SU-DHL-6 (cell line): Measurements from ENCODE around the gene PDPR.
"Not testable (repeated sequence)": the region's sequence is repeated elsewhere in the genome, so short reads cannot be mapped to it uniquely, and the experiment has no call there.

Source experiments
- H2AFZ ChIP-seq: fragments of 200-600 bp; sonication (generic); 2 replicates; pipeline ENCODE4 v1.6.1; 2014; ENCODE audit warnings: low read depth, mild to moderate bottlenecking, moderate library complexity, mixed read lengths, antibody characterized with exemption, low read length; ENCODE audit not compliant: severe bottlenecking
- H3F3A ChIP-seq: fragments of 200-600 bp; shearing (Covaris generic); 2 replicates; pipeline ENCODE4 v1.6.0; 2016; ENCODE audit warnings: antibody characterized with exemption, mild to moderate bottlenecking; ENCODE audit not compliant: insufficient read depth
- H3K27ac ChIP-seq: fragments of 200-600 bp; sonication (generic); 2 replicates; pipeline ENCODE4 v1.5.1; 2016; ENCODE audit warnings: low read depth, mild to moderate bottlenecking, low read length, moderate library complexity, mixed read lengths
- H3K27me3 ChIP-seq: fragments of 200-600 bp; sonication (generic), shearing (Covaris generic); 2 replicates; pipeline ENCODE4 v1.6.0; 2014; ENCODE audit warnings: mild to moderate bottlenecking, low read length
- H3K36me3 ChIP-seq: fragments of 200-600 bp; sonication (generic); 2 replicates; pipeline ENCODE4 v1.6.1; 2014; ENCODE audit warnings: mild to moderate bottlenecking, low read length, mixed read lengths
- H3K4me2 ChIP-seq: fragments of 300-600, 200-600 bp; shearing (Covaris generic), sonication (generic); 2 replicates; pipeline ENCODE4 v1.6.0; 2014; ENCODE audit warnings: low read length, low read depth, mild to moderate bottlenecking; ENCODE audit not compliant: poor library complexity, severe bottlenecking
- H3K4me3 ChIP-seq: fragments of 200-600 bp; sonication (generic); 2 replicates; pipeline ENCODE4 v1.5.1; 2014; ENCODE audit warnings: antibody characterized with exemption, low read length, mild to moderate bottlenecking, mixed read lengths; ENCODE audit not compliant: insufficient read depth, poor library complexity, severe bottlenecking
- H3K79me2 ChIP-seq: fragments of 200-600 bp; sonication (generic); 2 replicates; pipeline ENCODE4 v1.6.1; 2014; ENCODE audit warnings: mild to moderate bottlenecking, low read length, moderate library complexity; ENCODE audit not compliant: insufficient read depth
- H3K9ac ChIP-seq: fragments of 200-600 bp; sonication (generic); 2 replicates; pipeline ENCODE4 v1.7.0; 2014; ENCODE audit warnings: mild to moderate bottlenecking, low read length
- H3K9me2 ChIP-seq: fragments of 200-600 bp; sonication (generic); replicated peaks from 2 replicates; pipeline ENCODE4 v1.6.1; 2014; ENCODE audit warnings: low read length; ENCODE audit not compliant: insufficient read depth
- H3K9me3 ChIP-seq: fragments of 200-600 bp; sonication (generic); 2 replicates; pipeline ENCODE4 v1.6.1; 2014; ENCODE audit warnings: low read length, mixed read lengths; ENCODE audit not compliant: insufficient read depth
- H4K20me1 ChIP-seq: fragments of 200-600 bp; sonication (generic); 2 replicates; pipeline ENCODE4 v1.6.1; 2014; ENCODE audit warnings: low read depth, mild to moderate bottlenecking, antibody characterized with exemption, low read length, moderate library complexity, mixed read lengths
- CTCF ChIP-seq: fragments of 200-600 bp; sonication (generic); IDR thresholded peaks from one replicate; pipeline ENCODE4 v1.5.1; 2017; ENCODE audit warnings: antibody characterized with exemption, mild to moderate bottlenecking, low read length, moderate library complexity; ENCODE audit not compliant: insufficient read depth, poor library complexity, severe bottlenecking
- EZH2phosphoT487 ChIP-seq: fragments of 200-600 bp; sonication (generic), shearing (Covaris generic); conservative IDR thresholded peaks from 2 replicates; pipeline ENCODE4 v1.6.1; 2018; ENCODE audit warnings: mild to moderate bottlenecking, antibody characterized with exemption, low read length, moderate library complexity, mixed read lengths

The PDPR gene

DNA sequence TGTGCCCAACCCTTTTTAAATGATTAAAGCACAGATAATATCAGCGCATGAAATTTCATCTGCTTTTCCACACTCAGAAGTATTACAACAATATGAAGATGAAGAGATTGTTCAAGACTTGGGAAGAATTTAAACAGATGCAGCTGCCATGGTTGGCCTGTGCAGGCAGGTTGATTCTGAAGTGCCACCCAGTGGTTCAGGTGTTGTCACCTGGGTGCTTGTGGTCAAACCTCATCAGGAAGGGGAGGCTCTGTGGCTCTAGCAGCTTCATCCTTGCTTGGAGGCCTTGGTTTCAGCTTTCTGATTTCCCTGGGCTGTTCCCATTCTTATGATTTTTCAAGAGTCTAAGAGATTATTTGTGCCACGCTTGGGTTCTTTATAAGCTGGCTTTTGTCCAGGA is 37.3 kb downstream of the PDPR start:
- Histone ChIP-seq H3F3A (no peaks in the 10 kb centered on the region), H4K20me1 (no peaks in the 10 kb centered on the region), H3K4me2 (no peak overlapping the region), H3K36me3 (peaks cover 12% of the 10 kb centered on the region), H3K9ac (no peak overlapping the region), H3K4me3 (no peak overlapping the region), H3K27me3 (no peaks in the 10 kb centered on the region), H2AFZ (no peak overlapping the region), H3K9me3 (no peaks in the 10 kb centered on the region), H3K9me2 (no peaks in the 10 kb centered on the region), H3K79me2 (no peaks in the 10 kb centered on the region), H3K27ac (no peak overlapping the region)
- TF ChIP-seq EZH2phosphoT487 (no peak), CTCF (no peak)

GRCh38 chr16:70151941-70152509 is 37.9 kb downstream of the PDPR start:
- TF ChIP-seq CTCF (no peak), EZH2phosphoT487 (no peak)
- H3K4me2 ChIP-seq: no peak overlapping the region
- no peaks in the 10 kb centered on the region for H3K27me3 ChIP-seq
- no peaks in the 10 kb centered on the region for H4K20me1 ChIP-seq
- H3K9me2 ChIP-seq: no peaks in the 10 kb centered on the region
- no peak overlapping the region for H2AFZ ChIP-seq
- no peaks in the 10 kb centered on the region for H3K79me2 ChIP-seq
- peaks cover 12% of the 10 kb centered on the region for H3K36me3 ChIP-seq
- H3K9ac ChIP-seq: no peak overlapping the region
- H3F3A ChIP-seq: no peaks in the 10 kb centered on the region
- H3K27ac ChIP-seq: no peak overlapping the region
- no peaks in the 10 kb centered on the region for H3K9me3 ChIP-seq
- no peak overlapping the region for H3K4me3 ChIP-seq

DNA sequence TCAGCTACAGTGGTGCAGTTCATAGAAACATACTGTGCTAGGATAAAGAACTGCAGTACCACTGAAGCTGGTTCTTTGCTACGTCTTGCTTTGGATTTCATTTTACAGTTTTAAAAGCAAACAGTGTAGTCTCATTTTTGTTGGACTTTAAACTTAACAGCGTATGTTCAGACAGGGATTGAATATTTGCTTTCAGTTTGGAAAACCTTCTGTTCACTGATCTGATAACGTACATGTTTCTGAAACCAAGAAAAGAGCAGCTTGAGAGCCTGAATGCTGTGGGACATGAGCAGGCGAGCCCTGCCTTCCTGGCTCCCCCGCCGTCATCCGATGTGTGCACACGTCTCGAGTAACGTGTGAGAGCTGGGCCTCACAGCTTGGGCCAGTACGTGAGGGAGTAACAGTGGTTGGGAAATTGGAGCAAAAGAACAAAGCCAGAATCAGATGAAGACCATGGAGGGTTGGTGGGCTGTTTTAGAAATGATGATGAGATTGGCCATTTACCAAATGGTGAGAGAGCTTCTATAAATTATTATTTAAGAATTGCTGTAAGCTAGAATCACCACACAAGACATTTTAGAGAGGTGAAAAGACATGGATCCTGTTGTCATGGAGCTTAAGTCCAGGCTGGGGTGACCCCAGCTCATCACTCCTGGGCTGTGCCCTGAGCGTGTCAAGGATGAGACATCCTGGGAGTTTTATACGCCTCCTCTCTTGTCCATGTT is 38.6 kb downstream of the PDPR start:
- H3K9me3 ChIP-seq: no peaks in the 10 kb centered on the region
- no peak overlapping the region for H3K4me2 ChIP-seq
- H3F3A ChIP-seq: no peaks in the 10 kb centered on the region
- H3K27me3 ChIP-seq: no peaks in the 10 kb centered on the region
- no peak overlapping the region for H2AFZ ChIP-seq
- no peaks in the 10 kb centered on the region for H3K79me2 ChIP-seq
- H4K20me1 ChIP-seq: no peaks in the 10 kb centered on the region
- H3K27ac ChIP-seq: no peak overlapping the region
- no peak for TF ChIP-seq CTCF
- TF ChIP-seq EZH2phosphoT487: no peak
- H3K9me2 ChIP-seq: no peaks in the 10 kb centered on the region
- H3K36me3 ChIP-seq: peaks cover 12% of the 10 kb centered on the region
- H3K9ac ChIP-seq: no peak overlapping the region
- no peak overlapping the region for H3K4me3 ChIP-seq

- not testable (repeated sequence) for H3K4me2 ChIP-seq, H3K27ac ChIP-seq, H2AFZ ChIP-seq, H3F3A ChIP-seq, H3K9me2 ChIP-seq, H3K27me3 ChIP-seq, H3K4me3 ChIP-seq, H3K79me2 ChIP-seq, H4K20me1 ChIP-seq, H3K9ac ChIP-seq, H3K9me3 ChIP-seq
- H3K36me3 ChIP-seq: peaks cover 12% of the 10 kb centered on the region
These were observed 40.6 kb downstream of the PDPR start for GRCh38 chr16:70154736-70155135.
